A673 (cell line): ENCODE measurements around the gene GNAZ. TPM values are rescaled to one million over a fixed set of nuclear protein-coding genes. Genes with fewer than 3 reads are reported as not detected.

Source experiments
- BruUV-seq: library from RNA; stranded (reverse); fragments of 400-500 nt; replicated peaks from 2 replicates; lab custom pipeline; 2021; lab: Mats Ljungman, UMichigan
- CTCF ChIA-PET: fragments of 300-600 bp; sonication (Branson Sonifier 250); formaldehyde crosslinking; loops from one replicate; lab custom pipeline; 2022; ENCODE audit warnings: antibody characterized with exemption; lab: Charles Lee
- POLR2A ChIA-PET: fragments of 300-600 bp; sonication (Branson Sonifier 250); formaldehyde crosslinking; loops from one replicate; lab custom pipeline; 2022; ENCODE audit warnings: antibody characterized with exemption; ENCODE audit not compliant: low non-redundant PET; lab: Charles Lee
- DNase-seq: peaks from one replicate; pipeline ENCODE4 v3.0.0-alpha.2; 2015; ENCODE audit warnings: low spot score
- H3K27ac ChIP-seq: fragments of 200-600 bp; sonication (generic); 2 replicates; pipeline ENCODE4 v1.5.1; 2016; ENCODE audit warnings: mixed run types, low read depth, mild to moderate bottlenecking, mixed read lengths, antibody characterized with exemption, low read length; ENCODE audit not compliant: poor library complexity, severe bottlenecking
- H3K27me3 ChIP-seq: fragments of 200-600 bp; sonication (generic); replicated peaks from 2 replicates; pipeline ENCODE4 v1.6.1; 2017; ENCODE audit warnings: mixed run types, low read depth, mild to moderate bottlenecking, mixed read lengths, antibody characterized with exemption, low read length; ENCODE audit not compliant: insufficient read depth, poor library complexity
- H3K36me3 ChIP-seq: fragments of 200-600 bp; sonication (generic); 2 replicates; pipeline ENCODE4 v1.6.1; 2016; ENCODE audit warnings: mixed run types, mild to moderate bottlenecking, mixed read lengths, antibody characterized with exemption, low read length; ENCODE audit not compliant: insufficient read depth, poor library complexity, severe bottlenecking
- H3K4me1 ChIP-seq: fragments of 200-600 bp; sonication (generic); 2 replicates; pipeline ENCODE4 v1.6.1; 2017; ENCODE audit warnings: mixed run types, mild to moderate bottlenecking, mixed read lengths, antibody characterized with exemption, low read length; ENCODE audit not compliant: insufficient read depth, poor library complexity, severe bottlenecking
- H3K4me3 ChIP-seq: fragments of 200-600 bp; sonication (generic); 2 replicates; pipeline ENCODE4 v1.5.1; 2016; ENCODE audit warnings: low read depth, mixed run types, mild to moderate bottlenecking, mixed read lengths, low read length; ENCODE audit not compliant: poor library complexity, severe bottlenecking
- H3K9me3 ChIP-seq: fragments of 200-600 bp; sonication (generic); 2 replicates; pipeline ENCODE4 v1.6.1; 2016; ENCODE audit warnings: mixed run types, low read depth, mild to moderate bottlenecking, mixed read lengths, antibody characterized with exemption, low read length; ENCODE audit not compliant: poor library complexity, severe bottlenecking
- CTCF ChIP-seq: fragments of 300-800, 200-600 bp; sonication (generic); conservative IDR thresholded peaks from 2 replicates; pipeline ENCODE4 v1.5.1; 2017; ENCODE audit warnings: low read depth, mild to moderate bottlenecking, antibody characterized with exemption, low read length, moderate library complexity, mixed read lengths
- EZH2 ChIP-seq: fragments of 200-600 bp; sonication (generic); IDR thresholded peaks from 2 replicates; pipeline ENCODE4 v1.6.1; 2017; ENCODE audit warnings: borderline replicate concordance, low read depth, mild to moderate bottlenecking, mixed read lengths, antibody characterized with exemption, low read length; ENCODE audit not compliant: poor library complexity, severe bottlenecking
- intact Hi-C: fragments of 100-400 bp; cut with micrococcal nuclease; formaldehyde crosslinking; loops from one replicate; pipeline ENCODE4 v1.10.0; 2022; ENCODE audit not compliant: unreplicated experiment
- total RNA-seq: library from RNA; stranded (reverse); gene quantifications from 2 replicates; pipeline ENCODE4 v1.2.3, GENCODE V29; 2021

The GNAZ gene
- total RNA-seq, 1 experiment from 2014 or later = 5.1 TPM

GRCh38 chr22:23106344-23106743 lies 36.0 kb downstream of the GNAZ start:
- no peak for DNase-seq
- H3K27me3 ChIP-seq = no peaks in the 10 kb centered on the region
- BruUV-seq = no TSS peak
- TF ChIP-seq CTCF (no peak), EZH2 (no peak)
- no peak overlapping the region for H3K4me3 ChIP-seq
- H3K4me1 ChIP-seq = no peaks in the 10 kb centered on the region
- no peaks in the 10 kb centered on the region for H3K36me3 ChIP-seq
- no peaks in the 10 kb centered on the region for H3K9me3 ChIP-seq
- intact Hi-C loops = no loop called here
- CTCF ChIA-PET = no interaction called here
- POLR2A ChIA-PET = no interaction called here
- H3K27ac ChIP-seq = no peak overlapping the region

GRCh38 chr22:23106906-23107367 lies 36.6 kb downstream of the GNAZ start:
- intact Hi-C loops = no loop called here
- BruUV-seq = no TSS peak
- no peak for DNase-seq
- Histone ChIP-seq H3K4me3 (no peak overlapping the region), H3K4me1 (no peaks in the 10 kb centered on the region), H3K9me3 (no peaks in the 10 kb centered on the region), H3K27me3 (no peaks in the 10 kb centered on the region), H3K27ac (no peak overlapping the region), H3K36me3 (no peaks in the 10 kb centered on the region)
- ChIA-PET CTCF (no interaction called here), POLR2A (no interaction called here)
- TF ChIP-seq CTCF (no peak), EZH2 (no peak)

GRCh38 chr22:23107487-23108248 lies 37.3 kb downstream of the GNAZ start:
- Histone ChIP-seq H3K4me3 (no peak overlapping the region), H3K4me1 (peaks cover 2% of the 10 kb centered on the region), H3K9me3 (no peaks in the 10 kb centered on the region), H3K36me3 (no peaks in the 10 kb centered on the region), H3K27ac (no peak overlapping the region), H3K27me3 (no peaks in the 10 kb centered on the region)
- no TSS peak for BruUV-seq
- TF ChIP-seq EZH2 (no peak), CTCF (no peak)
- CTCF ChIA-PET = no interaction called here
- POLR2A ChIA-PET = no interaction called here
- intact Hi-C loops = no loop called here
- no peak for DNase-seq
